WTC11 (cell line): ENCODE data around the gene P4HTM. TPM values are rescaled to one million over a fixed set of nuclear protein-coding genes. Genes with fewer than 3 reads are reported as not detected.

Experiments
- ATAC-seq: fragments of 200-7000 bp; cut with Tn5 transposase; 2 replicates; pipeline ENCODE4 v1.10.0; 2021; ENCODE audit warnings: mild to moderate bottlenecking, moderate library complexity
- CTCF ChIA-PET: fragments of 300-600 bp; sonication (Branson Sonifier 250); formaldehyde crosslinking; loops from one replicate; lab custom pipeline; 2021; ENCODE audit warnings: antibody characterized with exemption; lab: Charles Lee
- POLR2A ChIA-PET: fragments of 350-600 bp; sonication (Branson Sonifier 250); formaldehyde crosslinking; loops from one replicate; lab custom pipeline; 2021; ENCODE audit warnings: antibody characterized with exemption; lab: Charles Lee
- DNase-seq: peaks from one replicate; pipeline ENCODE4 v3.0.0; 2021; ENCODE audit warnings: low spot score
- H3K27ac Mint-ChIP-seq: 2 replicates; pipeline ENCODE4 v1.8.0; 2021; ENCODE audit warnings: mixed read lengths
- H3K27me3 Mint-ChIP-seq: 2 replicates; pipeline ENCODE4 v1.8.0; 2021; ENCODE audit warnings: low read depth, mild to moderate bottlenecking, moderate library complexity, mixed read lengths
- H3K36me3 Mint-ChIP-seq: 2 replicates; pipeline ENCODE4 v1.8.0; 2021; ENCODE audit warnings: mixed read lengths
- H3K4me1 Mint-ChIP-seq: 2 replicates; pipeline ENCODE4 v1.8.0; 2022; ENCODE audit warnings: mixed read lengths
- H3K4me3 Mint-ChIP-seq: 2 replicates; pipeline ENCODE4 v1.8.0; 2021; ENCODE audit warnings: mild to moderate bottlenecking, moderate library complexity, mixed read lengths
- H3K9me3 Mint-ChIP-seq: 2 replicates; pipeline ENCODE4 v1.8.0; 2021; ENCODE audit warnings: mixed read lengths
- ETV6 ChIP-seq: sonication (generic); formaldehyde crosslinking; IDR thresholded peaks from 2 replicates; pipeline ENCODE4 v1.8.1; 2022; ENCODE audit warnings: mild to moderate bottlenecking, missing genetic modification reagents
- KAT7 ChIP-seq: sonication (generic); formaldehyde crosslinking; IDR thresholded peaks from 2 replicates; pipeline ENCODE4 v1.8.1; 2023; ENCODE audit warnings: missing genetic modification reagents, mild to moderate bottlenecking, borderline replicate concordance
- MAX ChIP-seq: sonication (generic); formaldehyde crosslinking; IDR thresholded peaks from 2 replicates; pipeline ENCODE4 v1.8.0; 2022; ENCODE audit warnings: mild to moderate bottlenecking, missing genetic modification reagents
- MYBL2 ChIP-seq: sonication (generic); formaldehyde crosslinking; IDR thresholded peaks from 2 replicates; pipeline ENCODE4 v1.8.1; 2023; ENCODE audit warnings: mild to moderate bottlenecking, moderate library complexity, missing genetic modification reagents
- NR1H2 ChIP-seq: sonication (generic); formaldehyde crosslinking; IDR thresholded peaks from 2 replicates; pipeline ENCODE4 v1.9.0; 2021; ENCODE audit warnings: mild to moderate bottlenecking, moderate library complexity, missing genetic modification reagents
- OVOL2 ChIP-seq: fragments of 250-450 bp; sonication (Bioruptor Pico); IDR thresholded peaks from 2 replicates; pipeline ENCODE4 v1.9.0; 2021; ENCODE audit warnings: mild to moderate bottlenecking, borderline replicate concordance
- RORB ChIP-seq: fragments of 250-450 bp; sonication (Bioruptor Pico); IDR thresholded peaks from 2 replicates; pipeline ENCODE4 v1.9.0; 2021; ENCODE audit warnings: mild to moderate bottlenecking
- SMAD4 ChIP-seq: sonication (generic); formaldehyde crosslinking; IDR thresholded peaks from 2 replicates; pipeline ENCODE4 v1.8.0; 2022; ENCODE audit warnings: mild to moderate bottlenecking, missing genetic modification reagents
- TEAD1 ChIP-seq: sonication (generic); formaldehyde crosslinking; IDR thresholded peaks from 2 replicates; pipeline ENCODE4 v1.8.0; 2022; ENCODE audit warnings: mild to moderate bottlenecking, missing genetic modification reagents
- TEAD4 ChIP-seq: sonication (generic); formaldehyde crosslinking; IDR thresholded peaks from 2 replicates; pipeline ENCODE4 v1.8.0; 2022; ENCODE audit warnings: mild to moderate bottlenecking, missing genetic modification reagents
- ZNF219 ChIP-seq: sonication (generic); formaldehyde crosslinking; IDR thresholded peaks from 2 replicates; pipeline ENCODE4 v1.8.0; 2023; ENCODE audit warnings: missing genetic modification reagents, mild to moderate bottlenecking, borderline replicate concordance
- ZNF416 ChIP-seq: fragments of 250-450 bp; sonication (Bioruptor Pico); IDR thresholded peaks from 2 replicates; pipeline ENCODE4 v1.9.0; 2021; ENCODE audit warnings: mild to moderate bottlenecking, inconsistent platforms
- ZNF425 ChIP-seq: fragments of 250-450 bp; sonication (Bioruptor Pico); conservative IDR thresholded peaks from 2 replicates; pipeline ENCODE4 v1.9.0; 2021; ENCODE audit warnings: mild to moderate bottlenecking
- total RNA-seq: library from RNA; stranded (reverse); gene quantifications from 3 replicates; pipeline ENCODE4 v1.2.3, GENCODE V29; 2021
- TF ChIP-seq, protein P1 (sequence below): sonication (generic); formaldehyde crosslinking; IDR thresholded peaks from 2 replicates; pipeline ENCODE4 v1.8.1; 2023; ENCODE audit warnings: mild to moderate bottlenecking, missing genetic modification reagents, moderate library complexity
- TF ChIP-seq, protein P2 (sequence below): sonication (generic); formaldehyde crosslinking; IDR thresholded peaks from 2 replicates; pipeline ENCODE4 v1.8.1; 2022; ENCODE audit warnings: missing genetic modification reagents, borderline replicate concordance
- TF ChIP-seq, protein P3 (sequence below): fragments of 250-450 bp; sonication (Bioruptor Pico); IDR thresholded peaks from 2 replicates; pipeline ENCODE4 v1.9.0; 2021; ENCODE audit warnings: mild to moderate bottlenecking

Gene P4HTM
- total RNA-seq, 1 experiment from 2014 or later, result 21.9 TPM

GRCh38 chr3:49017971-49018706 lies 28.1 kb downstream of the P4HTM start, which contains the start of gene DALRD3 (continued):
- TF ChIP-seq, protein P1, sequence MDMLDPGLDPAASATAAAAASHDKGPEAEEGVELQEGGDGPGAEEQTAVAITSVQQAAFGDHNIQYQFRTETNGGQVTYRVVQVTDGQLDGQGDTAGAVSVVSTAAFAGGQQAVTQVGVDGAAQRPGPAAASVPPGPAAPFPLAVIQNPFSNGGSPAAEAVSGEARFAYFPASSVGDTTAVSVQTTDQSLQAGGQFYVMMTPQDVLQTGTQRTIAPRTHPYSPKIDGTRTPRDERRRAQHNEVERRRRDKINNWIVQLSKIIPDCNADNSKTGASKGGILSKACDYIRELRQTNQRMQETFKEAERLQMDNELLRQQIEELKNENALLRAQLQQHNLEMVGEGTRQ (CRISPR knock-in tag), result peak; percentile 9; the same call in 1 of the 2 replicates
- TF ChIP-seq ZNF219 (CRISPR knock-in tag) (no peak; the same call in 1 of the 2 replicates), KAT7 (CRISPR knock-in tag) (peak; percentile 88; the same call in 1 of the 2 replicates), TEAD1 (0 out of 2 replicates have a peak, but pooled peaks have one; percentile 53), NR1H2 (CRISPR knock-in tag) (no peak), ZNF425 (CRISPR knock-in tag) (no peak)
- TF ChIP-seq, protein P2, sequence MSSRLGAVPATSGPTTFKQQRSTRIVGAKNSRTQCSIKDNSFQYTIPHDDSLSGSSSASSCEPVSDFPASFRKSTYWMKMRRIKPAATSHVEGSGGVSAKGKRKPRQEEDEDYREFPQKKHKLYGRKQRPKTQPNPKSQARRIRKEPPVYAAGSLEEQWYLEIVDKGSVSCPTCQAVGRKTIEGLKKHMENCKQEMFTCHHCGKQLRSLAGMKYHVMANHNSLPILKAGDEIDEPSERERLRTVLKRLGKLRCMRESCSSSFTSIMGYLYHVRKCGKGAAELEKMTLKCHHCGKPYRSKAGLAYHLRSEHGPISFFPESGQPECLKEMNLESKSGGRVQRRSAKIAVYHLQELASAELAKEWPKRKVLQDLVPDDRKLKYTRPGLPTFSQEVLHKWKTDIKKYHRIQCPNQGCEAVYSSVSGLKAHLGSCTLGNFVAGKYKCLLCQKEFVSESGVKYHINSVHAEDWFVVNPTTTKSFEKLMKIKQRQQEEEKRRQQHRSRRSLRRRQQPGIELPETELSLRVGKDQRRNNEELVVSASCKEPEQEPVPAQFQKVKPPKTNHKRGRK (CRISPR knock-in tag), result no peak
- TF ChIP-seq, protein P3, sequence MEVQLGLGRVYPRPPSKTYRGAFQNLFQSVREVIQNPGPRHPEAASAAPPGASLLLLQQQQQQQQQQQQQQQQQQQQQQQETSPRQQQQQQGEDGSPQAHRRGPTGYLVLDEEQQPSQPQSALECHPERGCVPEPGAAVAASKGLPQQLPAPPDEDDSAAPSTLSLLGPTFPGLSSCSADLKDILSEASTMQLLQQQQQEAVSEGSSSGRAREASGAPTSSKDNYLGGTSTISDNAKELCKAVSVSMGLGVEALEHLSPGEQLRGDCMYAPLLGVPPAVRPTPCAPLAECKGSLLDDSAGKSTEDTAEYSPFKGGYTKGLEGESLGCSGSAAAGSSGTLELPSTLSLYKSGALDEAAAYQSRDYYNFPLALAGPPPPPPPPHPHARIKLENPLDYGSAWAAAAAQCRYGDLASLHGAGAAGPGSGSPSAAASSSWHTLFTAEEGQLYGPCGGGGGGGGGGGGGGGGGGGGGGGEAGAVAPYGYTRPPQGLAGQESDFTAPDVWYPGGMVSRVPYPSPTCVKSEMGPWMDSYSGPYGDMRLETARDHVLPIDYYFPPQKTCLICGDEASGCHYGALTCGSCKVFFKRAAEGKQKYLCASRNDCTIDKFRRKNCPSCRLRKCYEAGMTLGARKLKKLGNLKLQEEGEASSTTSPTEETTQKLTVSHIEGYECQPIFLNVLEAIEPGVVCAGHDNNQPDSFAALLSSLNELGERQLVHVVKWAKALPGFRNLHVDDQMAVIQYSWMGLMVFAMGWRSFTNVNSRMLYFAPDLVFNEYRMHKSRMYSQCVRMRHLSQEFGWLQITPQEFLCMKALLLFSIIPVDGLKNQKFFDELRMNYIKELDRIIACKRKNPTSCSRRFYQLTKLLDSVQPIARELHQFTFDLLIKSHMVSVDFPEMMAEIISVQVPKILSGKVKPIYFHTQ (CRISPR knock-in tag), result no peak

DNA sequence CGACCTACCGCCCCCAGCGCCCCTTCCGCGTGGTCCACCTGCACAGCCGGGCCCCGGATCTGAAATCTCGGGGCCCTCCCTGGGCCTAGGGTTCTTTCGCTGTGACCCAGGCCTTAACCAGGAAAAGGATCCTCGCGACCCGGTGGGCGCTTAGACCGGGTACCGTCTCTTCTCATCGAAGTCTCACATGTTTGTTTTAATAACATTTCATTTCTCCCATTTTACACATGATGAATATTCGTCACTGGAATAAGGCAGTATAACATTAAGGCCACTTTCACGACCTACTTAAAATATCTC lies 28.6 kb downstream of the P4HTM start:
- ATAC-seq, result no peak
- Mint-ChIP-seq H3K36me3 (peaks cover 33% of the 10 kb centered on the region), H3K27me3 (no peaks in the 10 kb centered on the region), H3K4me3 (peak overlapping the region; percentile 92), H3K4me1 (peaks cover 25% of the 10 kb centered on the region)
- TF ChIP-seq KAT7 (CRISPR knock-in tag) (0 out of 2 replicates have a peak, but pooled peaks have one; percentile 4), MYBL2 (CRISPR knock-in tag) (peak; percentile 13; the same call in 1 of the 2 replicates), ZNF416 (CRISPR knock-in tag) (no peak), TEAD4 (CRISPR knock-in tag) (no peak), RORB (no peak), ETV6 (CRISPR knock-in tag) (peak; percentile 14; the same call in 1 of the 2 replicates)
- TF ChIP-seq, all 79 proteins: peak for 3
- Mint-ChIP-seq H3K9me3 (no peaks in the 10 kb centered on the region), H3K27ac (peak overlapping the region; percentile 92)
- DNase-seq, result no peak
- ChIA-PET POLR2A (interaction anchor here (1.6 to 3.6 kb wide), 4 partner anchors 11 to 75 kb away, joined by 3 to 40 read pairs (median 8); partner anchors contain the start of genes IMPDH2, P4HTM and WDR6), CTCF (interaction anchor here (2.3 to 8.2 kb wide), 2 partner anchors 12 to 30 kb away, joined by 21 to 101 read pairs; partner anchors contain the start of genes P4HTM and WDR6)

DNA sequence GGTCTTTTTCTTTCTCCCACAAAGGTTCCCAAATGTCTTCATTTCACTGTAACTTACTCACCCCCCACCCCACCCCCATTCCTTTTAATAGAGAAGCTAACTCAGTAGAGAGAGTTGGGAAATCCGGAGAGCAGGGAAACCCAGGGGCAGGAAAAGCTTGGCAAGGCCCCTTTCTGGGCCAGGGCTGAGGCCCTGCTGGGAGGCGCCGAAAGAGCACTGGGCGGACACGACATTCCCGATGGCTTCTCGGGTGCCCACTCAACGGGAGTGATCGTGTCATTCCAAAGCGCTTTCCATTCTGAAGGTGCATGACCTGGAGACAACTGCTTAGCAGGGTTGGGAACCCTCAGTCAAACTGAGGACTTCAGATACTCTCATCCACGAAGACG lies 29.9 kb downstream of the P4HTM start:
- no peaks in the 10 kb centered on the region for H3K9me3 Mint-ChIP-seq
- TF ChIP-seq, protein P3 (CRISPR knock-in tag), result no peak
- TF ChIP-seq MAX (CRISPR knock-in tag) (no peak), SMAD4 (no peak), OVOL2 (CRISPR knock-in tag) (no peak)
- TF ChIP-seq, all 79 proteins: peak for 0
- H3K4me1 Mint-ChIP-seq, result peaks cover 28% of the 10 kb centered on the region
- DNase-seq, result no peak
- POLR2A ChIA-PET, result interaction anchor here (1.2 to 4.3 kb wide), 6 partner anchors 9 to 357 kb away, joined by 3 to 81 read pairs (median 26); partner anchors contain the start of genes CELSR3, IMPDH2, IP6K2 and P4HTM
- H3K27me3 Mint-ChIP-seq, result no peaks in the 10 kb centered on the region
- ATAC-seq, result no peak
- peaks cover 39% of the 10 kb centered on the region for H3K36me3 Mint-ChIP-seq
- peak overlapping the region; percentile 89 for H3K27ac Mint-ChIP-seq
- CTCF ChIA-PET, result interaction anchor here (0.7 to 8.2 kb wide), 4 partner anchors 10 to 392 kb away, joined by 3 to 124 read pairs (median 52); partner anchors contain the start of genes P4HTM and WDR6
- H3K4me3 Mint-ChIP-seq, result peak overlapping the region; percentile 92
